Smooth muscle cell (in vitro differentiated cells): ENCODE data around the gene CTNNA1. TPM values are rescaled to one million over a fixed set of nuclear protein-coding genes. Genes with fewer than 3 reads are reported as not detected.

ENCODE experiments used
- DNase-seq: peaks from one replicate; lab custom pipeline; 2025; ENCODE audit not compliant: unreplicated experiment; lab: John Stamatoyannopoulos, UW
- H2AFZ ChIP-seq: fragments of 200-600 bp; sonication (generic); 2 replicates; pipeline ENCODE4 v1.6.0; 2016; ENCODE audit warnings: antibody characterized with exemption, low read depth, mild to moderate bottlenecking
- H3F3A ChIP-seq: fragments of 200-600 bp; sonication (generic); 2 replicates; pipeline ENCODE4 v1.6.0; 2017; ENCODE audit warnings: antibody characterized with exemption, low read depth
- H3K27ac ChIP-seq: fragments of 200-600 bp; sonication (generic); 2 replicates; pipeline ENCODE4 v1.5.1; 2016; ENCODE audit warnings: low read depth, mild to moderate bottlenecking
- H3K27me3 ChIP-seq: fragments of 200-600 bp; sonication (generic); 2 replicates; pipeline ENCODE4 v1.6.1; 2016; ENCODE audit warnings: low read depth, mild to moderate bottlenecking
- H3K36me3 ChIP-seq: fragments of 200-600 bp; sonication (generic); 2 replicates; pipeline ENCODE4 v1.5.1; 2016; ENCODE audit warnings: low read depth
- H3K4me1 ChIP-seq: fragments of 200-600 bp; sonication (generic); 2 replicates; pipeline ENCODE4 v1.5.1; 2016; ENCODE audit warnings: low read depth
- H3K4me2 ChIP-seq: fragments of 200-600 bp; sonication (generic); 2 replicates; pipeline ENCODE4 v1.6.0; 2016; ENCODE audit warnings: mild to moderate bottlenecking
- H3K4me3 ChIP-seq: fragments of 200-600 bp; sonication (generic); 2 replicates; pipeline ENCODE4 v1.5.1; 2016; ENCODE audit warnings: mild to moderate bottlenecking
- H3K79me2 ChIP-seq: fragments of 200-600 bp; sonication (generic); 2 replicates; pipeline ENCODE4 v1.6.0; 2016; ENCODE audit warnings: low read depth, mild to moderate bottlenecking
- H3K9ac ChIP-seq: fragments of 200-600 bp; sonication (generic); 2 replicates; pipeline ENCODE4 v1.6.0; 2016; ENCODE audit warnings: low read depth
- H3K9me3 ChIP-seq: fragments of 200-600 bp; sonication (generic); replicated peaks from 2 replicates; pipeline ENCODE4 v1.5.1; 2016; ENCODE audit warnings: low read depth
- H4K20me1 ChIP-seq: fragments of 200-600 bp; sonication (generic); 2 replicates; pipeline ENCODE4 v1.6.0; 2016; ENCODE audit warnings: low read depth
- CTCF ChIP-seq: fragments of 200-600 bp; sonication (generic); IDR thresholded peaks from 2 replicates; pipeline ENCODE4 v1.5.1; 2017; ENCODE audit warnings: borderline replicate concordance, mild to moderate bottlenecking, antibody characterized with exemption; ENCODE audit not compliant: insufficient read depth, poor library complexity, severe bottlenecking
- WGBS: methylation state at CpG from one replicate; pipeline ENCODE4 v1.1.7; 2016; ENCODE audit warnings: low lambda C conversion rate; 5-methylcytosine and 5-hydroxymethylcytosine counted together
- polyA plus RNA-seq: library from polyadenylated mRNA; unstranded; fragments of >200 nt; fragmentation: Nextera tagmentation; extraction: Ambion mirVana; gene quantifications from 2 replicates; pipeline ENCODE4 v1.2.1, GENCODE V29; 2016
- total RNA-seq: library from RNA; depleted of rRNA; stranded (reverse); fragments of >200 nt; gene quantifications from 2 replicates; pipeline ENCODE4 v1.2.3, GENCODE V29; 2014

The CTNNA1 gene
- total and polyA plus RNA-seq, 2 experiments from 2014 or later, result 149 to 251 TPM

DNA sequence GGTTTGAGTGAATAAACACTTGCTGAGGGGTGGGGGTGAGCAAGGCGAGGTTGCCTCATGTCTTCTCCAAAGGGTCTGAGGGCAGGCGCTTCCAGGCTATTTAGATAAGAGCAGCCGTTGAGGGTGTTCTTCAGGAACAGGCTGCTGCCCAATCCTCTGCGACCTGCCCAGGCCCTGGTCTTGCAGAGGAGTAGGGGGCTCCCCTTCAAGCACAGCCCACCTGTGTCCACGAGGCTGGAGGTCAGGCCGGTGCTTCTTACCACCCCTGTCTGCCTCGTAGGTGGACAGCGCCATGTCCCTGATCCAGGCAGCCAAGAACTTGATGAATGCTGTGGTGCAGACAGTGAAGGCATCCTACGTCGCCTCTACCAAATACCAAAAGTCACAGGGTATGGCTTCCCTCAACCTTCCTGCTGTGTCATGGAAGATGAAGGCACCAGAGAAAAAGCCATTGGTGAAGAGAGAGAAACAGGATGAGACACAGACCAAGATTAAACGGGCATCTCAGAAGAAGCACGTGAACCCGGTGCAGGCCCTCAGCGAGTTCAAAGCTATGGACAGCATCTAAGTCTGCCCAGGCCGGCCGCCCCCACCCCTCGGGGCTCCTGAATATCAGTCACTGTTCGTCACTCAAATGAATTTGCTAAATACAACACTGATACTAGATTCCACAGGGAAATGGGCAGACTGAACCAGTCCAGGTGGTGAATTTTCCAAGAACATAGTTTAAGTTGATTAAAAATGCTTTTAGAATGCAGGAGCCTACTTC lies 180.5 kb downstream of the CTNNA1 start:
- H3K9ac ChIP-seq, result no peak overlapping the region
- no peaks in the 10 kb centered on the region for H3K4me1 ChIP-seq
- H3K9me3 ChIP-seq, result no peaks in the 10 kb centered on the region
- WGBS, result 94% methylated on average over 18 of the region's 18 CpGs
- H4K20me1 ChIP-seq, result peaks cover 17% of the 10 kb centered on the region
- H3K36me3 ChIP-seq, result peaks cover 25% of the 10 kb centered on the region
- no peak overlapping the region for H3K4me2 ChIP-seq
- H3F3A ChIP-seq, result peaks cover 3% of the 10 kb centered on the region
- no peaks in the 10 kb centered on the region for H3K27me3 ChIP-seq
- TF ChIP-seq CTCF, result no peak
- peaks cover 5% of the 10 kb centered on the region for H3K79me2 ChIP-seq
- H2AFZ ChIP-seq, result no peak overlapping the region
- no peak overlapping the region for H3K27ac ChIP-seq
- H3K4me3 ChIP-seq, result no peak overlapping the region
- DNase-seq, result no peak

- Histone ChIP-seq H3K36me3 (peaks cover 17% of the 10 kb centered on the region), H3K4me2 (no peak overlapping the region)
Measured at GRCh38 chr5:138934971-138935370, 181.7 kb downstream of the CTNNA1 start.

GRCh38 chr5:138935466-138935865 lies 182.2 kb downstream of the CTNNA1 start:
- no peak for DNase-seq
- Histone ChIP-seq H3K27me3 (no peaks in the 10 kb centered on the region), H4K20me1 (peaks cover 3% of the 10 kb centered on the region), H3K4me3 (no peak overlapping the region), H3K79me2 (no peaks in the 10 kb centered on the region), H2AFZ (no peak overlapping the region), H3F3A (peaks cover 3% of the 10 kb centered on the region), H3K9ac (no peak overlapping the region), H3K4me2 (no peak overlapping the region), H3K36me3 (peaks cover 16% of the 10 kb centered on the region), H3K27ac (no peak overlapping the region), H3K9me3 (no peaks in the 10 kb centered on the region), H3K4me1 (no peaks in the 10 kb centered on the region)
- TF ChIP-seq CTCF, result no peak
- whole genome bisulfite sequencing, result 93% methylated on average over 10 of the region's 10 CpGs

More at GRCh38 chr5:138934971-138935370, 181.7 kb downstream of the CTNNA1 start:
- H3K4me3 ChIP-seq, result no peak overlapping the region
- 95% methylated on average over 12 of the region's 12 CpGs for WGBS
- TF ChIP-seq CTCF, result no peak
- H3K79me2 ChIP-seq, result no peaks in the 10 kb centered on the region
- H3K9me3 ChIP-seq, result no peaks in the 10 kb centered on the region
- H3K9ac ChIP-seq, result no peak overlapping the region
- peaks cover 5% of the 10 kb centered on the region for H4K20me1 ChIP-seq
- no peaks in the 10 kb centered on the region for H3K27me3 ChIP-seq
- no peak overlapping the region for H3K27ac ChIP-seq
- H3F3A ChIP-seq, result peaks cover 3% of the 10 kb centered on the region
- no peak overlapping the region for H2AFZ ChIP-seq
- no peaks in the 10 kb centered on the region for H3K4me1 ChIP-seq
- DNase-seq, result no peak
